ENCODE measurements around the gene MLH3. TPM values are rescaled to one million over a fixed set of nuclear protein-coding genes. Genes with fewer than 3 reads are reported as not detected.

The MLH3 gene
- total RNA-seq, 1 donor from 2014 or later: 12.9 TPM

DNA sequence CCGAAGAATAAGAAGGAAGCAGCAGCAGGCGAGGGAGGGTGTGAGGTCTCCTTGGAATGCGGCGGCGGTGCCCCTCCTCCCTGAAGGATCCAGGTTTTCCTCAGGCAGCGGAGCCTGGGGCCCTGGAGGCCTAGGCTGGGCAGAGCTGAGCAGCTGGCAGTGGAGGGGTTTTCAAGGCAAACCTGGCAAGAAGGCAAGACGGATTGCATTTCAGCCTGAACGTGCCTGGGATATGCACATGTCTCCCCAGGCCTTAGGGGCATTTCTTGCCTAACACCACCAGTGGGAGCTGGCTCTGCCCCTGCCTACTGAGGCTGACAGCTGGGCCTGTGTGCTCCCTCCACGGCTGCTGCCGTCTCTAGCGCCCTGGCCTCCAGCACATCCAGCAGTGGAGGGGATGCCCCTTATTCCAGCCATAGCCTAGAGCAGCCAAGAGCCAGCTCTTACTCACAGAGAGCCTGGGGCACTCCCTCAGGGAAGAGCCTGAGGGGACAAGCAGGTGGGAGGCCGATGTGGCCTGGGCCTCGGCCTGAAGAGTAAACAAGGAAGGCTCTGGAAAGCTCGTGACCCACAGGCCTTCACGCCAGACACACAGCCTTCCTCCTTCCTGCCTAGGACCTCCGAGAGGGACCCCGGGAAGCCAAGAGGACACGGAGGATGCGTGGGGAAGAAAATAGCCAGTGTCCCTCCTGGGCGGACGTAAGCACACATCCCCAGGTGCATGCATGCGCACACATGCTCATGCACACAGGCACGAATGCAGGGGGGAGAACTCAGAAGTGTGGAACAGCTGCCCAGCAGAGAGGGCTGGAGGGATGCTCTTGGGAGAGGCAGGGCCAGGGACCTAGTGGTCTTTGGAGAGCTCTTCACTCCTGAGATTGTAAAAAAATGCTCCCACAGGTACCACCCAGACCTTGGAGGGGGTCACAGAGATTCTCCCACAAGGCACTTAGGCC is 71.5 kb downstream of the MLH3 start:
- Histone ChIP-seq H3K4me2 (ENCODE audit: low read length) (no peak overlapping the region), H3K4me3 (ENCODE audit: insufficient read depth, low read depth, low read length) (no peak overlapping the region), H3K27ac (ENCODE audit: low read depth, low read length) (no peak overlapping the region), H3K79me2 (ENCODE audit: insufficient read depth, low read length) (no peaks in the 10 kb centered on the region), H2AFZ (ENCODE audit: low read depth, low read length) (peak overlapping the region; percentile 8), H3K36me3 (ENCODE audit: insufficient read depth, low read length) (no peaks in the 10 kb centered on the region), H4K20me1 (ENCODE audit: insufficient read depth, low read length) (no peaks in the 10 kb centered on the region), H3K9ac (ENCODE audit: low read length) (no peak overlapping the region), H3K9me3 (ENCODE audit: insufficient read depth, low read depth, low read length) (no peaks in the 10 kb centered on the region), H3K4me1 (ENCODE audit: insufficient read depth, low read length) (peaks cover 22% of the 10 kb centered on the region), H3K27me3 (ENCODE audit: insufficient read depth, low read length) (no peaks in the 10 kb centered on the region)
- Mint-ChIP-seq H3K27me3 (ENCODE audit: low read depth, unreplicated experiment) (peaks cover 4% of the 10 kb centered on the region), H3K4me3 (ENCODE audit: unreplicated experiment) (no peak overlapping the region), H3K9me3 (ENCODE audit: unreplicated experiment) (no peaks in the 10 kb centered on the region), H3K27ac (ENCODE audit: unreplicated experiment) (no peak overlapping the region), H3K36me3 (ENCODE audit: low read depth, unreplicated experiment) (peaks cover 2% of the 10 kb centered on the region), H3K4me1 (ENCODE audit: low read depth, unreplicated experiment) (peaks cover 9% of the 10 kb centered on the region)
- FAIRE-seq (peak; percentile 62), DNase-seq (ENCODE audit: low read depth) (peak; percentile 11)
- TF ChIP-seq EZH2 (IDR thresholded peaks at IDR 0.05; ENCODE audit: insufficient read depth, low read length): no peak
- TF ChIP-seq, protein P1, sequence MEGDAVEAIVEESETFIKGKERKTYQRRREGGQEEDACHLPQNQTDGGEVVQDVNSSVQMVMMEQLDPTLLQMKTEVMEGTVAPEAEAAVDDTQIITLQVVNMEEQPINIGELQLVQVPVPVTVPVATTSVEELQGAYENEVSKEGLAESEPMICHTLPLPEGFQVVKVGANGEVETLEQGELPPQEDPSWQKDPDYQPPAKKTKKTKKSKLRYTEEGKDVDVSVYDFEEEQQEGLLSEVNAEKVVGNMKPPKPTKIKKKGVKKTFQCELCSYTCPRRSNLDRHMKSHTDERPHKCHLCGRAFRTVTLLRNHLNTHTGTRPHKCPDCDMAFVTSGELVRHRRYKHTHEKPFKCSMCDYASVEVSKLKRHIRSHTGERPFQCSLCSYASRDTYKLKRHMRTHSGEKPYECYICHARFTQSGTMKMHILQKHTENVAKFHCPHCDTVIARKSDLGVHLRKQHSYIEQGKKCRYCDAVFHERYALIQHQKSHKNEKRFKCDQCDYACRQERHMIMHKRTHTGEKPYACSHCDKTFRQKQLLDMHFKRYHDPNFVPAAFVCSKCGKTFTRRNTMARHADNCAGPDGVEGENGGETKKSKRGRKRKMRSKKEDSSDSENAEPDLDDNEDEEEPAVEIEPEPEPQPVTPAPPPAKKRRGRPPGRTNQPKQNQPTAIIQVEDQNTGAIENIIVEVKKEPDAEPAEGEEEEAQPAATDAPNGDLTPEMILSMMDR (IDR thresholded peaks at IDR 0.05; ENCODE audit: insufficient read depth, low read depth, low read length): no peak

DNA sequence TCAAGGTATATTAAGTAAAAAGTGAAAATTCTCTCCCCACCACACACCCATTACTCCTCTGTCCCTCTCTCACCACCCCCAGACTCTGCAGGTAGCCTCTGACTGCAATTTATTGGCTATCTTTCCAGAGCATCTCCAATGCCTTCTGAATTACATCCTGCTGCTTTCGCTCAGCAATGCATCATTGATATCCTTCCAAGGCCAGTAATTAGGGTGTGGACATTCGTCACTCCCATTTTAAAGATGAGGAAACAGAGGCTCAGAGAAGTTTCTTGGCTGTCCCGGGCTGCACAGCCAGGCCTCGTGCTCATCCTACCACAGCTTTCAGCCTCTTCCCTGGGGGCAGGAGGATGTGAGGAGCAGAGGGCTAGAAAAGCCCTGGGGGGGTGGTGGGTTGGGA is 72.2 kb downstream of the MLH3 start:
- TF ChIP-seq, protein P1 (IDR thresholded peaks at IDR 0.05; ENCODE audit: insufficient read depth, low read depth, low read length): no peak
- no peak for TF ChIP-seq EZH2 (IDR thresholded peaks at IDR 0.05; ENCODE audit: insufficient read depth, low read length)
- H3K27me3 Mint-ChIP-seq (ENCODE audit: low read depth, unreplicated experiment): peaks cover 4% of the 10 kb centered on the region
- Histone ChIP-seq H4K20me1 (ENCODE audit: insufficient read depth, low read length) (no peaks in the 10 kb centered on the region), H3K4me1 (ENCODE audit: insufficient read depth, low read length) (peaks cover 22% of the 10 kb centered on the region), H3K9ac (ENCODE audit: low read length) (no peak overlapping the region), H3K36me3 (ENCODE audit: insufficient read depth, low read length) (no peaks in the 10 kb centered on the region), H2AFZ (ENCODE audit: low read depth, low read length) (no peak overlapping the region), H3K79me2 (ENCODE audit: insufficient read depth, low read length) (no peaks in the 10 kb centered on the region), H3K4me2 (ENCODE audit: low read length) (no peak overlapping the region), H3K27me3 (ENCODE audit: insufficient read depth, low read length) (no peaks in the 10 kb centered on the region), H3K9me3 (ENCODE audit: insufficient read depth, low read depth, low read length) (no peaks in the 10 kb centered on the region), H3K27ac (ENCODE audit: low read depth, low read length) (no peak overlapping the region), H3K4me3 (ENCODE audit: insufficient read depth, low read depth, low read length) (no peak overlapping the region)
- DNase-seq (ENCODE audit: low read depth): no peak
- H3K4me1 Mint-ChIP-seq (ENCODE audit: low read depth, unreplicated experiment): peaks cover 10% of the 10 kb centered on the region
- H3K27ac Mint-ChIP-seq (ENCODE audit: unreplicated experiment): no peak overlapping the region
- no peak for FAIRE-seq
- peaks cover 2% of the 10 kb centered on the region for H3K36me3 Mint-ChIP-seq (ENCODE audit: low read depth, unreplicated experiment)
- no peaks in the 10 kb centered on the region for H3K9me3 Mint-ChIP-seq (ENCODE audit: unreplicated experiment)
- no peak overlapping the region for H3K4me3 Mint-ChIP-seq (ENCODE audit: unreplicated experiment)

Data from astrocyte (in vitro differentiated cells and primary cell).